Measurements from ENCODE around the gene TICAM1.

DNA sequence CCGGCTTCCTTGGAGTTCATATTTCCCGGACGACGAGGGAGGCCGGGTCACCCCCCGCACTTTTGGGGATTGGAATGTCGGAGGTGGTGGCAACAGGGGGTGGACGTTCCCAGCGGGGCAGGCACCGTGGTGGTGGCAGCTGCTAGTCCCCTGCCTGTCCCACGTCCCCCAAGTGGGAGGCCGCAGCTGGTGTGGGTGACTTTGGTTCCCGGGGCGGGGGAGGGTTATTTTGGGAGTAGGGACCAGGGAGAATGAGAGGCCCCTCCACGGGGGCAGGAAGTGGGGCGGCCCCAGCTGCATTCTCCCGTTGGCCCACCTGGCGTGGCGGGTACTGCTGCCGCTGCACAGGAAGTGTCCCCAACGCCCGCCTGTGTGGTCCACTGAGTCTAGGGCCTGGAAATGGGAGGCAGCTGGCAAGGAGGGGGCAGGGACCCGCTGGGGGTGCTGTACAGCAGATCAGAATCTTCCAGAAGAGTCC is 47.0 kb upstream of the TICAM1 start:
- no peak for TF ChIP-seq POLR2A (IDR thresholded peaks at IDR 0.05)
- TF ChIP-seq, protein P1, sequence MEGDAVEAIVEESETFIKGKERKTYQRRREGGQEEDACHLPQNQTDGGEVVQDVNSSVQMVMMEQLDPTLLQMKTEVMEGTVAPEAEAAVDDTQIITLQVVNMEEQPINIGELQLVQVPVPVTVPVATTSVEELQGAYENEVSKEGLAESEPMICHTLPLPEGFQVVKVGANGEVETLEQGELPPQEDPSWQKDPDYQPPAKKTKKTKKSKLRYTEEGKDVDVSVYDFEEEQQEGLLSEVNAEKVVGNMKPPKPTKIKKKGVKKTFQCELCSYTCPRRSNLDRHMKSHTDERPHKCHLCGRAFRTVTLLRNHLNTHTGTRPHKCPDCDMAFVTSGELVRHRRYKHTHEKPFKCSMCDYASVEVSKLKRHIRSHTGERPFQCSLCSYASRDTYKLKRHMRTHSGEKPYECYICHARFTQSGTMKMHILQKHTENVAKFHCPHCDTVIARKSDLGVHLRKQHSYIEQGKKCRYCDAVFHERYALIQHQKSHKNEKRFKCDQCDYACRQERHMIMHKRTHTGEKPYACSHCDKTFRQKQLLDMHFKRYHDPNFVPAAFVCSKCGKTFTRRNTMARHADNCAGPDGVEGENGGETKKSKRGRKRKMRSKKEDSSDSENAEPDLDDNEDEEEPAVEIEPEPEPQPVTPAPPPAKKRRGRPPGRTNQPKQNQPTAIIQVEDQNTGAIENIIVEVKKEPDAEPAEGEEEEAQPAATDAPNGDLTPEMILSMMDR (IDR thresholded peaks at IDR 0.05), result peak in 1 of 5 experiments; percentile 2

Measured in tibial nerve (tissue), 3 donors.